ENCODE measurements around the gene LGALS9. TPM values are rescaled to one million over a fixed set of nuclear protein-coding genes. Genes with fewer than 3 reads are reported as not detected.
"Not testable (repeated sequence)": the region's sequence is repeated elsewhere in the genome, so short reads cannot be mapped to it uniquely, and the experiment has no call there.

LGALS9 gene
- total RNA-seq, 3 donors from 2014 or later, result 217 to 573 (median 482) TPM

DNA sequence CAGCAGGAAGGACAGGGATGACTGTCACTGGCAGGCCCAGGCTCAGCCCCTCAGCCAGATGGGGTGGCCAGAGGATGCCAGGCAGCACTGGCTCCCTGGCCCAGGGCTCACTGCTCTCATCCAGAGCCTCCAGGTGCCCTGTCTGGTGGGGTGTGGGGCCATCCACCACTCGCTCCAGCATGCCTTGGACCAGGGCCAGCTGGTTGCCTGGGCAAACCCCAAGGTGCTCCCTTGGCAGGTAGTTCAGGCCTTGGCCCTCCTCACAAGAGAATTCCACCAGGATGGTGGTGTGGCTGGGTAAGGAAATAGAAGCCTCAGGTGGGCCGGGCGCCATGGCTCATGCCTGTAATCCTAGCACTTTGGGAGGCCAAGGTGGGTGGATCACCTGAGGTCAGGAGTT is 29.4 kb downstream of the LGALS9 start:
- Histone ChIP-seq H3K4me3 (no peak overlapping the region), H3K36me3 (ENCODE audit: low read depth) (no peaks in the 10 kb centered on the region), H3K4me1 (ENCODE audit: low read depth) (no peaks in the 10 kb centered on the region), H3K9me3 (no peaks in the 10 kb centered on the region)
- no peak for ATAC-seq
- TF ChIP-seq, protein P1, sequence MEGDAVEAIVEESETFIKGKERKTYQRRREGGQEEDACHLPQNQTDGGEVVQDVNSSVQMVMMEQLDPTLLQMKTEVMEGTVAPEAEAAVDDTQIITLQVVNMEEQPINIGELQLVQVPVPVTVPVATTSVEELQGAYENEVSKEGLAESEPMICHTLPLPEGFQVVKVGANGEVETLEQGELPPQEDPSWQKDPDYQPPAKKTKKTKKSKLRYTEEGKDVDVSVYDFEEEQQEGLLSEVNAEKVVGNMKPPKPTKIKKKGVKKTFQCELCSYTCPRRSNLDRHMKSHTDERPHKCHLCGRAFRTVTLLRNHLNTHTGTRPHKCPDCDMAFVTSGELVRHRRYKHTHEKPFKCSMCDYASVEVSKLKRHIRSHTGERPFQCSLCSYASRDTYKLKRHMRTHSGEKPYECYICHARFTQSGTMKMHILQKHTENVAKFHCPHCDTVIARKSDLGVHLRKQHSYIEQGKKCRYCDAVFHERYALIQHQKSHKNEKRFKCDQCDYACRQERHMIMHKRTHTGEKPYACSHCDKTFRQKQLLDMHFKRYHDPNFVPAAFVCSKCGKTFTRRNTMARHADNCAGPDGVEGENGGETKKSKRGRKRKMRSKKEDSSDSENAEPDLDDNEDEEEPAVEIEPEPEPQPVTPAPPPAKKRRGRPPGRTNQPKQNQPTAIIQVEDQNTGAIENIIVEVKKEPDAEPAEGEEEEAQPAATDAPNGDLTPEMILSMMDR (IDR thresholded peaks at IDR 0.05), result no peak
- DNase-seq, result peak in 1 of 3 donors; percentile 7
- intact Hi-C loops (cut with DNase I, micrococcal nuclease), result loop anchor here in 1 of 2 donors (10.0 kb wide), 1 partner anchor 94 kb away; no protein-coding TSS in a partner anchor

GRCh38 chr17:27663936-27664605 is 33.1 kb downstream of the LGALS9 start:
- Histone ChIP-seq H3K9me3 (no peaks in the 10 kb centered on the region), H3K4me1 (ENCODE audit: low read depth) (no peaks in the 10 kb centered on the region), H3K4me3 (no peak overlapping the region), H3K36me3 (ENCODE audit: low read depth) (no peaks in the 10 kb centered on the region)
- ATAC-seq, result no peak
- intact Hi-C loops (cut with DNase I, micrococcal nuclease), result loop anchor here in 1 of 2 donors (10.0 kb wide), 1 partner anchor 91 kb away; no protein-coding TSS in a partner anchor
- peak in 2 of 3 donors; percentile 3 to 38 for DNase-seq
- TF ChIP-seq, protein P1 (IDR thresholded peaks at IDR 0.05), result no peak

DNA sequence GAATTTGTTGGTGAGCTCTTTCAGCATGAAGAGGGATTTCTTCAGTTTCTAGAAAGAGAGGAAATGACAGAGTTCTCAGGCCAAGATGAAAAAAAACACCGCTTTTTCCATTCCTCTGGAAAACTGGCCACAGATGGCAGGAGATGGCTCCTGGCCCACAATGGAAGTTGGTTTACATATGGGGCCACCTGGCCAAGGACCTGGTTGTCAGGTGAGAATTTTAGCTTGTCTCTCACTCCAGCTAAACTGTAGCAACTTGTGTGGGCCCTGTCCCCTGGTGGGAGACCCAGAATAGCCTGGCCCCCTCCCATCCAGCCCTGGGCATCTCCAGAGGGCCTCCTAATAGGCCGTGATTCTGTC is 33.6 kb downstream of the LGALS9 start:
- no peaks in the 10 kb centered on the region for H3K9me3 ChIP-seq
- intact Hi-C loops (cut with DNase I, micrococcal nuclease), result loop anchor here in 1 of 2 donors (10.0 kb wide), 1 partner anchor 90 kb away; no protein-coding TSS in a partner anchor
- ATAC-seq, result no peak
- no peak for DNase-seq
- H3K4me3 ChIP-seq, result no peak overlapping the region
- H3K4me1 ChIP-seq (ENCODE audit: low read depth), result no peaks in the 10 kb centered on the region
- H3K36me3 ChIP-seq (ENCODE audit: low read depth), result no peaks in the 10 kb centered on the region
- TF ChIP-seq, protein P1 (IDR thresholded peaks at IDR 0.05), result no peak

DNA sequence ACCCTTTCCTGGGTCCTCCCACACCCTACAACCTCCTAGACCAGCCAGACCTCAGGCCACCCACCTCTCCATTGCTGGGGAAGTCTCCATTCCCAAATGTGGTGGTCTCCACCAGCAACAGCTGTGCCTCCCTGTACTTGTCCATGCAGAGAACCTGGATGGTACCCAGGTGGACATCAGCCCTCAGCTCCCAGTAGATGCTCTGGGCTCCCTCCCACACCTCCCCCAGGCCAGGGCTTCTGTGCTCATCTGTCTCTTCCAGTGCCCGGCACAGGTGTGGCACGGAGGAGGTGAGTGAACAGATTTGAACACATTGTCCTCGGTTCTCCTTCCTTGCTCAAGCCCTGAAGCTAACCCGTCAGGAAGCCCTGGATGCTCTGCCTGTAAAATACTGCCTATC is 34.6 kb downstream of the LGALS9 start:
- TF ChIP-seq, protein P1 (IDR thresholded peaks at IDR 0.05), result no peak
- DNase-seq (peak in 1 of 3 donors; percentile 7), ATAC-seq (no peak)
- H3K4me3 ChIP-seq, result no peak overlapping the region
- no peaks in the 10 kb centered on the region for H3K9me3 ChIP-seq
- intact Hi-C loops (cut with DNase I, micrococcal nuclease), result loop anchor here in 1 of 2 donors (10.0 kb wide), 1 partner anchor 89 kb away; no protein-coding TSS in a partner anchor
- no peaks in the 10 kb centered on the region for H3K4me1 ChIP-seq (ENCODE audit: low read depth)
- H3K36me3 ChIP-seq (ENCODE audit: low read depth), result no peaks in the 10 kb centered on the region

DNA sequence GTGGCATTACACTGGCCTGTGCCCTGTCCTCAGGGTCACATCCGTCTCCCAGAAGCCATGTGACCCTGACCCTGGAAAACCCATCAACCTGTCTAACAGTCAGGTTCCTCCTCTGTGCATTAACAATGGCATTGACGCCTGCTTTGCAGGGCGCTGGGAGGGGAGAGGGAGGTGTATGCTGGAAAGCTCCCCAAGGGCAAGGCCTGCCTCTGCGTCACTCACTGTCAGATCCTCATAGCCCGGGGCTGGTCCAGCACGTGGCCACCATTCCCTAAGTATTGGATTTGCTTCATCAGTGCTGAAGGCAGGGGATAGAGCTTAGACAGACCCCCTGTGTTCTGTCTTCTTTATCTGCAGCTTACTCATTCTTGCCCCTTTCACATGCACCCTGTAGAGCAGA is 35.3 kb downstream of the LGALS9 start:
- H3K9me3 ChIP-seq; H3K36me3 ChIP-seq (ENCODE audit: low read depth); H3K4me3 ChIP-seq; ATAC-seq; DNase-seq; H3K4me1 ChIP-seq (ENCODE audit: low read depth): not testable (repeated sequence)
- intact Hi-C loops (cut with DNase I, micrococcal nuclease), result loop anchor here in 1 of 2 donors (10.0 kb wide), 1 partner anchor 89 kb away; no protein-coding TSS in a partner anchor

- Histone ChIP-seq H3K36me3 (ENCODE audit: low read depth) (no peaks in the 10 kb centered on the region), H3K4me1 (ENCODE audit: low read depth) (no peaks in the 10 kb centered on the region), H3K9me3 (no peaks in the 10 kb centered on the region), H3K4me3 (no peak overlapping the region)
- intact Hi-C loops (cut with DNase I, micrococcal nuclease), result loop anchor here in 1 of 2 donors (10.0 kb wide), 1 partner anchor 88 kb away; no protein-coding TSS in a partner anchor
- TF ChIP-seq, protein P1 (IDR thresholded peaks at IDR 0.05), result no peak
- DNase-seq (peak in 1 of 3 donors; percentile 7), ATAC-seq (no peak)
These were observed 36.0 kb downstream of the LGALS9 start for GRCh38 chr17:27666831-27667560.
